SK-N-SH treated with all-trans-retinoic acid at 6 μM for 48 hours (cell line): ENCODE results near the gene CFAP58.

ENCODE experiments used
- ARNTL ChIP-seq: fragments of 450-650 bp; formaldehyde crosslinking; IDR thresholded peaks from 2 replicates; pipeline ENCODE4 v1.5.0; 2020; ENCODE audit warnings: low read depth, mild to moderate bottlenecking, moderate library complexity, borderline replicate concordance
- CREB5 ChIP-seq: fragments of 250-450 bp; sonication (Bioruptor Pico); IDR thresholded peaks from 2 replicates; pipeline ENCODE4 v1.5.1; 2020; ENCODE audit warnings: low read depth, mild to moderate bottlenecking, moderate library complexity
- CSRNP3 ChIP-seq: fragments of 250-450 bp; sonication (Bioruptor Pico); IDR thresholded peaks from 2 replicates; pipeline ENCODE4 v1.5.1; 2021; ENCODE audit warnings: mild to moderate bottlenecking, moderate library complexity
- PATZ1 ChIP-seq: fragments of 250-450 bp; sonication (Bioruptor Pico); IDR thresholded peaks from 2 replicates; pipeline ENCODE4 v1.8.0; 2020; ENCODE audit warnings: mild to moderate bottlenecking, moderate library complexity, borderline replicate concordance
- POU6F1 ChIP-seq: fragments of 250-450 bp; sonication (Bioruptor Pico); IDR thresholded peaks from 2 replicates; pipeline ENCODE4 v1.8.0; 2021; ENCODE audit warnings: low read depth, mild to moderate bottlenecking, moderate library complexity, borderline replicate concordance
- RARB ChIP-seq: fragments of 250-450 bp; sonication (Bioruptor Pico); IDR thresholded peaks from 2 replicates; pipeline ENCODE4 v1.8.0; 2021; ENCODE audit warnings: mild to moderate bottlenecking, moderate library complexity
- ZC3H10 ChIP-seq: fragments of 250-450 bp; sonication (Bioruptor Pico); IDR thresholded peaks from 2 replicates; pipeline ENCODE4 v1.5.1; 2021; ENCODE audit warnings: mild to moderate bottlenecking, moderate library complexity

- TF ChIP-seq CREB5 (CRISPR knock-in tag) (no peak), CSRNP3 (CRISPR knock-in tag) (no peak), ZC3H10 (CRISPR knock-in tag) (no peak), ARNTL (no peak), POU6F1 (CRISPR knock-in tag) (no peak), RARB (CRISPR knock-in tag) (no peak), PATZ1 (CRISPR knock-in tag) (no peak)
Observed at GRCh38 chr10:104351061-104351702, 2.5 kb upstream of the CFAP58 start.
